Measurements from ENCODE around the gene SYNDIG1L.

The SYNDIG1L gene

DNA sequence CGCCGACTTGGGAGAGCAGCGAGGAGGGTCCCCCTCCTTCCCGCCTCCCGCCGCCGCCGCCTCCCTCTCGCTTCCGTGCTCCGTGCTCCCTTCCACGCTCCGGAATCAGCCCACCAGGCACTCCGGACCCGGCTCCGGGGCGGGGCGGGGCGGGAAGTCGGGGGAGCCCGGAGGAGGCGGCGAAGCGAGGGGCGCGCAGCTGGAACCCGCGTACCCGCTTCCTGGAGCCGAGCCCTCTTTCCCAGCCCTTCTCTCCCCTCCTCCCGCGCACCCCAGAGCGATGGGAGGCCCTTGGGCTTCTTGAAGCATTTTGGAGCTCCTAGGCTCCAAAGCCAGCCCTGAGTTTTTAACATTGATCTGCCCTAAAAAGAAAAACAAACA, at the start of gene SYNDIG1L:
Gene SYNDIG1L, minus strand, starts transcription at position 9 of the 381 bp plus-strand sequence. CDS start 16,466 bp downstream, outside the sequence.
- DNase-seq (ENCODE audit: low spot score), result no peak

DNA sequence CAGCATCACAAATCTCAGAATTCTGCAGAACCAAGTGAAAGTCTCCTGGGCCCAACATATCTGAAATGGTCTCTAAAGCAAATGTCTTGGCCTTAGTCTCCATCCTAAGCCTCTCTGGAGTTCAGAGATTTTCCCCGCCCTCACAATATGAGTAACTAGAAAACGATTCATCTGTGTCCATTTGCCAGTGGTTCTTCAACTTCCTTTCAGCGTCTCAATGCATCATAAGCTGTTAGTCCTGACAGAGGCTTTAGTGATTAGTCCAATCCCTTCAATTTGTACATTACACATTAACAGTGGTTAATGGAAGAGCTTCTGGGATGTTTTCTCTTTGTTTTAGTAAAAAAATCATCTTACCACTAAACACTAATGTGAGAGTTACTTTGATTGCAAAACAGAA, 49.7 kb upstream of the SYNDIG1L start:
- no peak for DNase-seq (ENCODE audit: low spot score)

DNA sequence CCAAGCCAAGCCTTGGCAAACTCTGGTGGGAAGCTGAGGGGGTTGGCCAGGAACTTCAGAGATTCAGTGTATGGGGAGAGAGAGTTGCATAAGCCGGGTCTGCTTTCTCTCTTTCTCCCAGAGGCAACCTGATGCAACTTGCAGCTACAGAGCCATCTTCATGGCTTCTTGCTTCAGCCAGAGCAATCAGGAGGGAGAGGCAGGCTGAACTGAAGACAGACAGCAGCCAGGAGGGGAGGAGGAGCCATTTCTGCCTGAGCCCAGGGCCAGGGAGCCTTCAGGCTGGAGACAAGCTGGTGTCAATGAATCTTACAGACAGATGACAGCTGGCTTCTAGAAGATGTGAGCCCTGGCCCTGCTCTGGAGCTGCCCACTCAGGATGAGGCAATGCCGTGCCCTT, 48.4 kb upstream of the SYNDIG1L start:
- DNase-seq (ENCODE audit: low spot score), result no peak

DNA sequence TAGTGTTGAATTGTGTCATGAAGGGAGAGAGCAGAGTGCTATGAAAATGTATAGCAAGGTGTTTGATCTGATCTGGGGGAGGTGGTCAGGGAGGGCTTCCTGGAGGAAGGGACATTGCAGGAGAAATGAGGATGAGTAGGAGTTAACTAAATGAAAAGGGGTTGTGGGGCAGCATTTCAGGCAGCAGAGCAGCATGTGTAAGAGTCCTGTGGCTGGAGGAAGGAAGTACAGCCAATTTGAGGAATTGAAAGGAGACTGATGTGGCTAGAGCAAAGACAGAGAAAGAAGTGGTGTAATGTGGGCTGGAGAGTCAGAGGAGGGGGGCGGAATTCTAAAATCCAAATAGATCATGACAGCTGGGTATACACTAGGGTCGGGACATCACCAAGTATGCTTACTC, 46.6 kb upstream of the SYNDIG1L start:
- DNase-seq (ENCODE audit: low spot score), result no peak

DNA sequence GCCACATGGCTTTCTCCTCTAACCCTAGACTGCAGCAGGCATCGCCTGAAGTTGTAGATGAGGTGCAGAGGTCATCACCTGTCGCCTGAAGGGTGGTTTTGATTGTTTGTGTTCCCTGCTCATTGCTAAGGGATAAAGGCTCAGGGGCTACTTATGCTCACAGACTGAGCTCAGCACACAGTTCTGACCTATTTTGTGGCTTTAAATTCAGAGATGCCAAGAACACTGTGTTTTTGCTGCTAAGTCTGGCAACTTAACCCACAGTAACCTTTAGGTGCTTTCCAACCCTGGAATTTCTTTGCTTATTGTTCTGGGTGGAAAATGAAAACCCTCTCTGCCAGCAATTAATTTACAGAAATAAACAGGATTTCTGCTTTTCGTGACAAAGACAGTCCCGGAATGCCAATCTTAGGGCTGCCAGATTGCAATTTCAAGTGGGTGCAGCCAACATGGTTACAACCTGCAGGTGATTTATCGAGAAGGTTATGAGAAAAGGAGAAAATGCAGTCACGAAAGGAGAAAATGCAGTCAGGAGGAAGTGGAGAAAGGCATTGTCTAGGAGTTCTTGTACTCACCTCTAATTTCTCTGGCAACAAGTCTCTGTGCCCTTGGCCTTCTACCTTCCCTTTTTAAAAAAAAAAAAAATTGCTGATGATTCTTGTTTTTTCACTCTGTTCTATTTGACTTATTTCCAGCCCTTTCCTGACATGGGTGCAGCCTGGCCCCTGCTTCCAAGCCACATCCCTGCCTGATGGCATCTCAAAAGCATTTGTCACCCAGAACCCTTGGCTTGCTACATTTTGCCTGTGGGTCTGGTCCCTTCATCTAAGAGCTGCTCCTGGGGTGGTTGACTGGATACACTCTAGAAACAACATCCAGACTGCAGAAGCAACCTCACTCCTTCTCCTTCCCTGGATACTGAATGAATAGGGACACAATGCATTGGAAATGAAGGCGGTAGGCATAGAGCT, 43.8 kb upstream of the SYNDIG1L start:
- DNase-seq (ENCODE audit: low spot score), result no peak

DNA sequence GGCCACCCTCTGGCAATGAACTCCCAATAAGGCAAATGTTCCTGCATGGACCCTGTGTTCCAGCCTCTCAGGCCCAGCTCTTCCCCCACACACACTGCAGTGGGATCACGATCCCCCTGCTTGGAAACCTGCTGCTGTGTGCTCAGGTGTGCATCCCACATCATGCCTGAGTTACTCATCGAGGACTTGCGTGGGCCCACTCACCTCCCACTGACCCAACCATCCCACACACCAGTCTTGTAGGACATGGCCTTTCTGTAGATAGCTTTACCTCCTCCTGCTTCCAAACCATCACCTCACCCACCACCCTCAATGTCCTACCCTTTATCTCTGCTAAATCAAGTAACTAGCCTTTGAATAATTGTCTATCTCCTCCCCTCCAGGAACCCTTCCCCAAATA, 42.5 kb upstream of the SYNDIG1L start:
- no peak for DNase-seq (ENCODE audit: low spot score)

DNA sequence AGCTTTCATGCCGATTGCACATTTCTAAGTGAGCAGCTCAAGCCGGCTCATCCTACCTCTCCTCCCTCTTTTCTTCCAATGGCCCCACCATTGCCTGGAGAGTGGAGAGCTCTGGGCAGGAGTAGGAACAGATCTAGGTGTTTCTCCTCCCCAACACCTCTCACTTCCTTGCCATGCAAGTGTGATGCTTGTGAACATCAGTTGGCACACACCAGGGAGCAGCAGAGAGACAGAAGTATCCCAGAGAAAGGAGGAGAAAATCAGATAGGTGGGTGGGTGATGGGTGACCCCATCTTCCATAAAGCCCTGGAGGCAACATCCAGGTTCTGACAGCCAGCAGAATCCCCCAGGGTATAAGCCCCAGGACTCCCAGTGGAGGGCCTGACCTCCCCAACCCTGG, 39.3 kb upstream of the SYNDIG1L start:
- no peak for DNase-seq (ENCODE audit: low spot score)

DNA sequence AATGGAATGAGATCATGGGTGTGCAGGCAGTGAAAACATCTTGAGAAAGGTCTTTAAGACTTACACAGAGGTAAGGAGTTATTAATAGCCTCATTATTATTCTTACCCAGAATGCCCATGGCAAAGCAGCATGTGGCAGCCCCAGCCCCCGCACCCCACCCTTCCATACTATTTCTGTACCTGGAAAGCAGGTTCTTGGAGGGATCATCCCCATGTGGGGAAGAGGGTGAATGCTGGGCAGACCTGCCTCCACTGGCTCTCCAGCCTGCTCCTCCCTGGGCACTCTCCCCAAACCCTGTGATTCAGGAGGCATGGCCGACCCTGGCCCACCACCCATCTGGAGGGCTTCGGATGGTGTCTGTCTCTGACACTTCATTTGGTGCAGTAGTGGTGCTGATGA, 38.8 kb upstream of the SYNDIG1L start:
- DNase-seq (ENCODE audit: low spot score), result no peak

DNA sequence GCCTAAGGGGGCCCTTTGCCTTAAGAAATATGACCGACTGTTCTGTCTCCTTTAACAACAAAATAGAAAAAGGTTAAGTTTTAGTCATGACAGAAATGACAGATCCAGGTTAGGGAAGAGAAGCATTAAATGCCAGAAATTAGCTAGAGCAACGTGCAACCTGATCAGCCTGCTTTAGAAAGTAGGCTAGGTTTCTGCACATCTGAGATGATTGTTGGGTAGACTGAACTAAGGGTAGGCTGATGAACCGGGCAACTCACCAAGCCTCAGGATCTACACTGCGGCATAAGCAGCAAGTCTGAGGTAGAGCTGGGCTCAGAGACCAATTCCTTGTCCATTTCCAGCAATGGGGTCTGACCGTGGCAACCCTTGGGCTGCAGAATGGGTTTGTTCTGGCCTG, 37.7 kb upstream of the SYNDIG1L start:
- DNase-seq (ENCODE audit: low spot score), result no peak

DNA sequence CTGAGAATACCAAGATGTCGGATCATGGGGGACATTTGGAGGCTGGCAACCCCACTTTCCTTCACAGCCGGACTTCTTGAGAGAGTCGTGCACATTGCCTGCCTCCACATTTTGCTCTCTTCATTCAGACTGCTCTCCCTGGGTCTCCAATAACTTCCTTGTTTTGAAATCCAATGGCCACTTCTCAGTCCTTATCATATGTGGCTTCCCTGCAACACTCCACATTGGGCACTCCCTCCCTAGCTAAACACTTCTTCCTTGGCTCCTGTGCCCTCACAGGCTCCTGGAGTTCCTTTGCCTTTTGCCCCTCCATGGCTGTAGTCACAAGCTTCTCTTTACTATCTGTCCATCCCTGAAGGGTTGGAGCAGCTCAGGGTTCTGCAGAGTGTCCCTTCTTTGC, 37.0 kb upstream of the SYNDIG1L start:
- DNase-seq (ENCODE audit: low spot score), result no peak

DNA sequence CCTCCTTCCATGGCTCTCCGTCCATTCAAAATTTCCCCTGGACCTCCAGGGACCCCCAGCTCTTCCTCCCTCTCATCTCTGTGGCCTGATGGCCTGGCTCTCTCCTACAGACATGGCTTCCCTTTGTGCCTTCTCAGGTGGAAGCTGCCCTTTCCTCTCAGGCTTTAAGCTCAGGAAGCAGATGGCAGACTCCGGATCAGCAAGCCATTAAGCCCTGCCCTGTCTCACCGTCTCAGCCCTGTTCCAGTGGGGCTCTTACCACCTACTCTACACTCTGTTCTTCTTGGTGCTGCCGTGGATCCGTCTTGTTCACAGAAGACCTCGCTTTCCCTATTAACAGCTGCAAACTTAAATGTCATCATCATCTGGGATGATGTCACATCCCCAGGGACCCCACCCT, 34.0 kb upstream of the SYNDIG1L start:
- no peak for DNase-seq (ENCODE audit: low spot score)

DNA sequence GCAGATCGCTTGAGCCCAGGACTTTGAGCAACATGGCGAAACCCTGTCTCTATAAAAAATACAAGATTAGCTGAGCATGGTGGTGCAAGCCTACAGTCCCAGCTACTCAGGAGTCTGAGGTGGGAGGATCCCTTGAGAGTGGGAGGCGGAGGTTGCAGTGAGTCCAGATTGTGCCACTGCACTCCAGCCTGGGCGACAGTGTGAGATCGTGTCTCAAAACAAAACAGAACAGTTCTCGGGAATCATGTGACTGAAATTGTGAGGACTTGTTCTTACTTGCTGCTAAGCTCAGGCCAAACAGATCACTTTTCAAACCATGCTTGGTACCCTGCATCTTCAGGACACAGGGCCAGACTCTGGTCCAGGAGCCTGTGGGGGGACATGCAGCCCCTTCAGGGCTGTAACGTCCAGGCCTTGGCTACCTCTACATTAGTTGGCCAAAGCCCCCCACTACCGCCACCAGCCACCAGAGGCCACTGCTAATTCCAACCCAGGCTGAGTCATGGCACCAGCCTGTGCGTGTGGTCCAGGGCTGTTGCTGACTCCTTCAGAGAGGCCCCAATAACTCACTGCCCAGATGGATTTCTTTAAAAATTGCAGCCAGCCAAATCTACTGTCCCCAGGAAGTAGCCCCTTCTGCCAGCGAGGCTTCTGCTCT, 33.4 kb upstream of the SYNDIG1L start:
- no peak for DNase-seq (ENCODE audit: low spot score)

DNA sequence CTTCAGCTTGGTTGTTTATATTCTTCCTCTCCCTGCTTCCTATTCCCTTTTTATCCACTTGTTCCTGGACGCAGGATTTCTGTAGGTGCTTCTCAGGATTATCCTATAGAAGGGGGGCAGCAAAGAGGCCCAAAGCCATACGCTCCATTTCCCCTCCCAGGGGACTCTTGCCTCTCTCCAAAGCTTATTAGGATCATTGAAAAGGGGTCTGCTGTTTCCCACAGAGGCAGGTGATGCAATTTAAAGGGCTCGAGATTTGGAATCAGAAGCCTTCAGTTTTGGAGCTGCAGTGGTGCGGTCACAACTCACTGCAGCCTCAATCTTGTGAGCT, 31.5 kb upstream of the SYNDIG1L start:
- DNase-seq (ENCODE audit: low spot score), result no peak

DNA sequence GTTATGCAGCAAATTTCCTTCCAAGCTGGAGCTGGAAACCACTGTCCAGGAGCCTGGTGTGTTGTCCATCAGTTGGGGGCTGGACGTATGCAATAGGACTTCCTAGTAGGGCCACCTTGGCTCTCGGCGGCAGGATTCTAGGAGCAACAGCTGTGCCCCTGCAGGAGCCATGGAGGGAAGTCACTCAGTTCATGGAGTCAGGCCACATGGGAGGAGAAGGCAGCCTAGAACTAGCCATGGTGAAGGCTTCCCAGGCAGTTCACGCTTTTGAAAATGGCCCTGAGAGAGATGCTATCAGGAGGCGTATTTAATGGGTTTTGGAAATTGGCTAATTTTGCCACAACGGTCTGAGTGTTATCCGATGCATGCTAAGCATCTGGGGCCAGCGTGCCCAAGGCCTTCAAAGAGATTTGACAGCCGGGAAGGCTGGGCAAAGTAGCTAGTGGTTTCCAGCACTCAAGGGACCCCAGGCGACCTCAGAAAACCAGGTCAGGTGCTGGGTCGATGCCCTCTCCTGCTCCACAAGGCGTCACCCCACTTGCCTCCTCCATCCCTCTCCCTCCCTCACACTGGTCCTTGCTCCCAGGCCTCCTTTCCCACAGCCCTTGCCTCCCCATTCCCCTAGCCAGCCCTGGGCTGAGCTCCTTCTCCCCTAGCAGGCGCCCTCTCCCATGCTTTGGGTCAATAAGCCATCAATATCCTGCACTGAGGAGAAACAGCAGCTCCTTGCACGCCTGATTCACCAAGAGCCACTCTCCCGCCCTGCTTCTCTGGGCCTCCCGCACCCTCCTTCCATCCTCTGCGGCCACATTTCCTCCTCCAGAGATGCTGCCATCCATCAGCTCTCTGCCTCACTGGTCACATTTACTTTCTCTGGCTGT, 30.9 kb upstream of the SYNDIG1L start:
- DNase-seq (ENCODE audit: low spot score), result no peak

DNA sequence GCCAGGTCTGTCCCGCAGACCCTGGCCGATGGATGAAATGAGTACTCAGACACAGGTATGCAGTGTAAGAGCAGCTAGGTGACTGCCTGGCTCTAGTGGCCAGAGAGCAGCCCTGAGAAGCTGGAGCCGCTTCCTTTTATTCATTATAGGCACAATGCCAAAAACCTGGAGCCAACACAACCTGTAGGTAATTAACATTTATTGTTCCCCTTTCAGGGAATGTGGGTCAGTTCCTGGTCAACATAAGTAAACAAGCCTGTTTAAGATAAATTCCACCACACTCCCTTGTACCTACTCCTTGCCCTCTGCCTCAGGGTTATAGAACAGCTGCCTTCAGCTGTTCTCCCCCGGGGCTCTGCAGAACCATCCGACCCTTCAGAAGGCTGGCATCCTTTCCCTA, 28.4 kb upstream of the SYNDIG1L start:
- DNase-seq (ENCODE audit: low spot score), result peak; percentile 54

DNA sequence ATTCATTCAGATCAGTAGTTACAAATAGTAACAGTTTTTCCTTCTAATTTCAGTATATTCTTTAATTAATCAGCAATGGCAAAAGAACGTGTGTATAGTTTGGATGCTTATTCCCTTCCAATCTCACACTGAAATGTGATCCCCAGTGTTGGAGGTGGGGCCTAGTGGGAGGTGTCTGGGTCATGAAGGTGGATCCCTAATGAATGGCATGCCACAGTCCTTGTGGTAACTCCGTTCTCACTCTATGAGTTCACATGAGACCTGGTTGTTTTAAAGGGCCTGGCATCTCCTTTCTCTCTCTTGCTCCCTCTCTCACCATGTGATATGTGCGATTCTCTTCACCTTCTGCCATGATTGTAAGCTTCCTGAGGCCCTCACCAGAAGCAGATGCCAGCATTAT, 18.9 kb upstream of the SYNDIG1L start:
- no peak for DNase-seq (ENCODE audit: low spot score)

DNA sequence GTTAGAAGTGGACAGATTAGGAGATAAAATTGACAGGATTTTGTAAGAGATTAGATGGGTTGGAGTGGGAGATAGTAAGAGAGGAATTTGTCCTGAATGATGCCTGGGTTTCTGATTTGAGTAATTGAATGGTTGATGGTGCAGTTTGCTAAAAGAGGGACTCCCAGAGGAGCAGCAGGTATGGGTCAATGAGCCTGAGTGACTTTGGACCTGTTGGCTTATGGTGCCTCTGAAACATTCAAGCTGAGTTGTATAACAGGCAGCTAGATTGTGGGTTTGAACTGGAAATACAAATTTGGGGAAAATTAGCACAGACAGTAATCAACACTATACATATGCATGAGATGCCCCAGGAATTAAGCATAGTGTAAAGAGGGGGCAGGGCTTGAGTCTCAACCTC, 16.7 kb upstream of the SYNDIG1L start:
- DNase-seq (ENCODE audit: low spot score), result no peak

DNA sequence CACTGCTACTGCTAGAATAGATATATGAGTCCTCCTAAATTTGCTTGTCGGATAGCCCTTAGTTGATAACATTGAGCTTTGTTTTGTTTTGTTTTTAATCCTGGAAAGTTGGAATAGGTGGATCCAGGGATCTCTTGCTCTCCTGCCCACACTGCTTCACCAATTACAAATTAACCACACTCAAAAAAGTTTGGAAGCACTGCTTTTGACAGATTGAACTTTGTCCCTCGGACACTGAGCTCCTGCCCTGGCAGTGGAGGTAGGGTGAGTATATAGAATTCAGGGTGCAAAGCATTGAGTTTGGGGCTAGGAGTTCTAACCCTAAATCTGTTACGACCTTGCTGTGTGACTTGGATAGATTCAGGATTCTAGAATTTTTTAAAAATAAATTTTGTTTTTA, 15.1 kb upstream of the SYNDIG1L start:
- DNase-seq (ENCODE audit: low spot score), result no peak

DNA sequence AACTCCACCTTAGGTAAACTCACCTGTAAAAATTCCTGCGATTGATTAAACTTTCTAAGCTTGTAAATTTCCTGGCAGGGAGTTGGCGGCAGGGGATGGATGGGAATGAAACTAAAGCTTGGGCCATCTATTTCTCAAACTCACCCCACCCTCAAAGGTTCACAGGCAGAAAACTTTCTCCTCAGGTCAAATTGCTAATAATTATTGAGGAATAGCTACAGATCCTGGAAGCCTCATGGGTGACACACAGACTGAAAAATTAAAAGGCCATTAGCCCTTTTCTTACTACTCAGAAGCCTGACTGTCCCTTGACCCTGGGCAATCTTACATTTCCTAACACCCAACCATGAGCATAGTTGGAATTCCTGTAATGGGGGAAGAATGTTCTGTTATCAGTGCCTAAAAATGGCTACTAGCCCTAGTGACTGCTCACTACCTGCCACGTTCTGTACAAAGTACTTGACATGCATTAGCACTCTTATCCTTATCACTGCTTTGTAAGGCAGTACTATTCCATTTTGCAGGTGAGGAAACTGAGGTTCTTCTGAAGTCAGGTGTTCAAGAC, 12.4 kb upstream of the SYNDIG1L start:
- no peak for DNase-seq (ENCODE audit: low spot score)

DNA sequence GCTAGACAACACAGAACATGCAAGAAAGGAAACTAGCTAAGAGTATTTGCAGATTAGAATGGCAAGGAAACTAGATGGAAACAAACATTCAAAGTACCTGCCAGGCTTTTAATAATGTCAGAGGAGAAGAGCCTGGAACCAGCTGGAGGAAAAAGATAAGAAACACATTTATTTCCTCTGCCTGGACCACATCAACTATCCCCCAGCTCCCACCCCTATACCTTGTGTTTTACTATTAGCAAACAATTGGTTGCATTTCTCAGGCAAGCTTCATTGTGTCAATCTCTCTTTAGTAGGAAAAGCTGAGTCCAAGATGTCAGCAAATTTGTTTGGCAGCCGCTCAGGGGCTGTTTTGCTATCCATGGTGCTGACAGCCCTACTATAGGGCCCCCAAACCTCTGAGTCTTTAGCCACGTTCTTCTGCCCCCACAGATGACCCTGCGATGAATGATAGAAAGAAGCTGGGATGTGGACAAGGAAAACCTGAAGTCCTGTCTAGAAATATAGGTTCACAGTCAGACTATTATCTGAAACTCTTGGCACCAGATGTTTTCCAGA, 11.6 kb upstream of the SYNDIG1L start:
- no peak for DNase-seq (ENCODE audit: low spot score)

DNA sequence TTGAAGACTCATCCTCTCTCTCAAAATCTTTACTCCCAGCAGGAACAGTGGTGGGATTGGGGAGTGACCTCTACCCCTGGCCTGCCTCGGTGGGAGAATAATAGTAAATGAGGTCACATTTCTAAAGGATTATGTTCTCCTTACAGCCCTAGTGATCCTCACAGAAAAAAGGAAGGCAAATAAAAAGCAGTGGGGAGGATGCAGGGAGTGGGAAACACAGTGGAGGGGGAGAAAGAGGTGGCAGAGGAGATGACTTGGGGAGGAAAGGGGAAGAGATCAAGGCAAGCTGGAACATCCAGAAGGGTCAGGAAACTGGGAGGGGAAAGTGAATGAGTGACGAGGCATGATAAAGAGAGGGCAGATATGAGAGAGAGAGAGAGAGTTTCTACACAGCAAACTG, 8.3 kb upstream of the SYNDIG1L start:
- no peak for DNase-seq (ENCODE audit: low spot score)

DNA sequence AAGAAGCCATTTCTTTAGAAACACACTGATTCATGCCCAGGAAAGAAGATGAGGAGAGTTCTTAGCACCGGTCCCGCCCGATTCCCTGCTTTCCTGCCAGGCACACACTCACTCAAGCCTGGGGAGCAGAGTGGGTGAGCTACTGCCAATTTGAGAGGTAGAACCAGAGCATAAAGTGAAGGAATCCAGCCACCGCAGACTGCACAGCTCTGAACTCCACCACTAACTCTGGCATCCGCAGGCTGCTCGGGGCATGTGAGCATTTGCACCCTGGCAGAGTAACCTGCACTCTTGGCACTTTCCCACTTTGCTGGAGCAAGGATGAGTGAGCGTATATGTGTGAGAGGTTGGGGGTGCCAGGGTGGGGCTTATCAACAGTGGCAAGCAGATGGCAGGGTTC, 4.0 kb upstream of the SYNDIG1L start:
- DNase-seq (ENCODE audit: low spot score), result no peak
